Mucosa of descending colon (tissue), 3 donors: ENCODE results near the gene SLIT1. TPM values are rescaled to one million over a fixed set of nuclear protein-coding genes. Genes with fewer than 3 reads are reported as not detected.

ENCODE experiments used
- ATAC-seq: fragments of 200-7000 bp; cut with Tn5 transposase; one replicate; pipeline ENCODE4 v1.9.1; 2020; ENCODE audit warnings: mild to moderate bottlenecking, moderate library complexity
- DNase-seq, 3 donors: peaks; one replicate each; pipeline ENCODE4 v3.0.0-alpha.2; 2020
- H3K36me3 ChIP-seq: fragments of 200-600 bp; one replicate; pipeline ENCODE4 v1.8.0; 2021; ENCODE audit warnings: low read depth, mild to moderate bottlenecking
- H3K4me1 ChIP-seq: fragments of 200-600 bp; one replicate; pipeline ENCODE4 v1.8.0; 2021; ENCODE audit warnings: low read depth, mild to moderate bottlenecking
- H3K4me3 ChIP-seq: fragments of 200-600 bp; one replicate; pipeline ENCODE4 v1.8.0; 2021; ENCODE audit warnings: mild to moderate bottlenecking
- H3K9me3 ChIP-seq: fragments of 200-600 bp; one replicate; pipeline ENCODE4 v1.8.0; 2021; ENCODE audit warnings: mild to moderate bottlenecking
- CTCF ChIP-seq: fragments of 200-600 bp; IDR thresholded peaks from one replicate; pipeline ENCODE4 v1.8.0; 2022; ENCODE audit warnings: antibody characterized with exemption, mild to moderate bottlenecking
- intact Hi-C, 2 donors: fragments of 100-400 bp; cut with DNase I in 1 of 2; cut with micrococcal nuclease in 1 of 2; formaldehyde crosslinking; loops; one replicate each; pipeline versions ENCODE4 v1.11.0 to v1.11.1; 2022; cut with DNase I, micrococcal nuclease
- total RNA-seq, 3 donors: library from RNA; stranded (reverse); fragmentation: NEBNext Ultra II Directional in 2 of 3; extraction: Animal tissue kit (Norgen Biotek cat#: 25700) in 2 of 3; gene quantifications; one replicate each; pipeline versions ENCODE4 v1.2.1 to v1.2.4, GENCODE V29; 2021 to 2023
- donor health status: DM: no; HTN: no; CAD: no; lungs with moderate emphysema.
- donor health status: DM: no; HTN: no; CAD: no.
- donor health status: DM: no; HTN: yes; CAD: no.

Gene SLIT1
- total RNA-seq, 3 donors from 2014 or later, result 0.17 to 1.1 (median 0.24) TPM

GRCh38 chr10:97025613-97026242 lies 160.0 kb downstream of the SLIT1 start:
- peak in 1 of 3 donors; percentile 86 for DNase-seq
- intact Hi-C loops, result no loop called here

GRCh38 chr10:97024168-97025073 lies 161.3 kb downstream of the SLIT1 start:
- Histone ChIP-seq H3K36me3 (no peaks in the 10 kb centered on the region), H3K9me3 (no peaks in the 10 kb centered on the region), H3K4me3 (no peak overlapping the region), H3K4me1 (peaks cover 3% of the 10 kb centered on the region)
- no peak for TF ChIP-seq CTCF
- ATAC-seq, result peak; percentile 39
- intact Hi-C loops, result no loop called here
- no peak for DNase-seq

More at GRCh38 chr10:97025613-97026242, 160.0 kb downstream of the SLIT1 start:
- peak; percentile 87 for ATAC-seq
- peaks cover 3% of the 10 kb centered on the region for H3K4me1 ChIP-seq
- no peak overlapping the region for H3K4me3 ChIP-seq
- no peaks in the 10 kb centered on the region for H3K9me3 ChIP-seq
- TF ChIP-seq CTCF, result peak; percentile 36
- no peaks in the 10 kb centered on the region for H3K36me3 ChIP-seq

GRCh38 chr10:97023401-97024167 lies 162.2 kb downstream of the SLIT1 start:
- no peaks in the 10 kb centered on the region for H3K9me3 ChIP-seq
- H3K4me1 ChIP-seq, result peaks cover 3% of the 10 kb centered on the region
- intact Hi-C loops, result no loop called here
- ATAC-seq (no peak), DNase-seq (no peak)
- no peak for TF ChIP-seq CTCF
- H3K4me3 ChIP-seq, result no peak overlapping the region
- no peaks in the 10 kb centered on the region for H3K36me3 ChIP-seq

GRCh38 chr10:97022616-97023015 lies 163.1 kb downstream of the SLIT1 start:
- Histone ChIP-seq H3K9me3 (no peaks in the 10 kb centered on the region), H3K4me1 (peaks cover 3% of the 10 kb centered on the region), H3K36me3 (no peaks in the 10 kb centered on the region), H3K4me3 (no peak overlapping the region)
- no peak for DNase-seq
- intact Hi-C loops, result no loop called here
- no peak for ATAC-seq
- TF ChIP-seq CTCF, result no peak
